ENCODE data around the gene FTCD.
"Not testable (repeated sequence)": the region's sequence is repeated elsewhere in the genome, so short reads cannot be mapped to it uniquely, and the experiment has no call there.

The FTCD gene

DNA sequence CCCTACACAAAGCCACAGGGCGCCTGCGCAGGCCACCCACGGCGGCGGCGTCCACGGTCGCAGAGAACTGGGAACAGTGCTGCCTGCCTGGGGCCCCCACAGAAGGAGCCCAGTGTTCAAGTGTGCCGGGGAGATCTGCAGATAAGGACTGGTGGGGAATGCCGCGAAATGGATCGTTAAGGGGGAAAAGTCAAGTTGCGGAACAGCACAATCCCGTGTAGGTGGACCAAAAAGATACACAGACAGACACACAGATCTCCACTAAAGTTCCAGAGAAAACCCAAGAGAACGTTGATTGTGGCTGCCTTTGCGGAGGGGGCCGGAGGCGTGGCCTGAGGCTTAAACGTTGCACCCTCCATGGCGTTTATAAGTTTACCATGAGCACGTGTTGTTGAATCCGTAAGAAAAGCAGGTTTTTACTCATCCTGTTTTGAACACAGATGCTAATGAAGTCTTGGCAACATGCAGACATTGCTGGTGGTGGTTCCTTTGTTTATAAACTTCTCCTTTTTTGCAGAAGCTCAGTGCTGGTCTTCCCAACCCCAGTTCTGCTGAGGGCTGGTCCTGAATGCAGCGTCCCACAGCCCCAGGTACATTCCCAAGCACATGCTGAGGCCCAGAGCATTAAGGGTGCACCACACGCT, 24.8 kb upstream of the FTCD start:
- TF ChIP-seq, protein P1, sequence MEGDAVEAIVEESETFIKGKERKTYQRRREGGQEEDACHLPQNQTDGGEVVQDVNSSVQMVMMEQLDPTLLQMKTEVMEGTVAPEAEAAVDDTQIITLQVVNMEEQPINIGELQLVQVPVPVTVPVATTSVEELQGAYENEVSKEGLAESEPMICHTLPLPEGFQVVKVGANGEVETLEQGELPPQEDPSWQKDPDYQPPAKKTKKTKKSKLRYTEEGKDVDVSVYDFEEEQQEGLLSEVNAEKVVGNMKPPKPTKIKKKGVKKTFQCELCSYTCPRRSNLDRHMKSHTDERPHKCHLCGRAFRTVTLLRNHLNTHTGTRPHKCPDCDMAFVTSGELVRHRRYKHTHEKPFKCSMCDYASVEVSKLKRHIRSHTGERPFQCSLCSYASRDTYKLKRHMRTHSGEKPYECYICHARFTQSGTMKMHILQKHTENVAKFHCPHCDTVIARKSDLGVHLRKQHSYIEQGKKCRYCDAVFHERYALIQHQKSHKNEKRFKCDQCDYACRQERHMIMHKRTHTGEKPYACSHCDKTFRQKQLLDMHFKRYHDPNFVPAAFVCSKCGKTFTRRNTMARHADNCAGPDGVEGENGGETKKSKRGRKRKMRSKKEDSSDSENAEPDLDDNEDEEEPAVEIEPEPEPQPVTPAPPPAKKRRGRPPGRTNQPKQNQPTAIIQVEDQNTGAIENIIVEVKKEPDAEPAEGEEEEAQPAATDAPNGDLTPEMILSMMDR (conservative IDR thresholded peaks at IDR 0.05): no peak
- no peak overlapping the region for H3K27ac ChIP-seq

DNA sequence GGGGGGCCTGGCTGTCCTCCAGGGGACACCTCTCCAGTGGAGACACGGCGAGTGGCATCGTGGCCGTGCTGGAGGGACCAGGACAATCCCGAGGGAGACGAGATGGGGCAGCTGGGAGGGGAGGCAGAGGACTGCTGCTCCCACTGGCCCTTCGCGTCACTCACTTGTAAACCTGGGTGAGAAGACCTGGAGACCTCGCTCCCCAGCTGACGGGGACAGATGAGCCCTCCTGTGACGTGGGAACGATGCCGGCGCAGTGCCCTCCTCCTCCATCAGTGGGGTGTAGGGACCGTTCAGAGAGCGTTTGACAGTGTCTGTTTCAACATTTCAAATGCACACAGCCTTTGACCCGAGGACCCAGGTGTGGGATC, 24.3 kb upstream of the FTCD start:
- H3K27ac ChIP-seq: no peak overlapping the region
- TF ChIP-seq, protein P1 (conservative IDR thresholded peaks at IDR 0.05): no peak

DNA sequence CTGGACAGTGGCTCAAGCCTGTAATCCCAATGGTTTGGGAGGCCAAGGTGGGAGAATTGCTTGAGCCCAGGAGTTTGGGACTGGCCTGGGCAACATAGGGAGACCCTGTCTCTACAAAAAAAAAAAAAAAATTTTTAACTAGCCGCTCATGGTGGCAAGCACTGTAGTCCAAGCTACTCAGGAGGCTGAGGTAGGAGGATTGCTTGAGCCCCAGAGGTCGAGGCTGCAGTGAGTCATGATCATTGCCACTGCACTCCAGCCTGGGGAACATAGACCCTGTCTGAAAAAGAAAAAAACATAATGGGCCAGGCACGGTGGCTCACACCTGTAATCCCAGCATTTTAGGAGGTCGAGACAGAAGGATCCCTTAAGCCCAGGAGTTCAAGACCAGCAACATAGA, 23.6 kb upstream of the FTCD start:
- H3K27ac ChIP-seq: no peak overlapping the region
- TF ChIP-seq, protein P1 (conservative IDR thresholded peaks at IDR 0.05): no peak

DNA sequence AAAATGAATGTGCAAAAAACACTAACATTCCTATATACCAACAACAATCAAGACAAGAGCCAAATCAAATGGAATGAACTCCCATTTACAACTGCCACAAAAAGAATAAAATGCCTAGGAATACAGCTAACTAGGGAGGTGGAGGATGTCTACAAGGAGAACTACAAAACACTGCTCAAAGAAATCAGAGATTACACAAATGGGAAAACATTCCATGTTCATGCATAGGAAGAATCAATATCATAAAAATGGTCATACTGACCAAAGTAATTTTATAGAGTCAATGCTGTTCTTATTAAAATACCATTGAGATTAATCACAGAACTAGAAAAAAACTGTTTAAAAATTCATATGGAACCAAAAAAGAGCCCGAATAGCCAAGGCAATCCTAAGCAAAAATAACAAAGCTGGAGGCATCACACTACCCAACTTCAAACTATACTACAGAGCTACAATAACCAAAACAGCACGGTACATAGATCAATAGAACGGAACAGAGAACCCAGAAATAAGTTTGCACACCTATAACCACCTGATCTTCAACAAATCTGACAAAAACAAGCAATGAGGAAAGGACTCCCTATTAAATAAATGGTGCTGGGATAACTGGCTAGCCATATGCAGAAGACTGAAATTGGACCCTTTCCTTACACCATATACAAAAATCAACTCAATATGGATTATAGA, 21.2 kb upstream of the FTCD start:
- not testable (repeated sequence) for H3K27ac ChIP-seq

DNA sequence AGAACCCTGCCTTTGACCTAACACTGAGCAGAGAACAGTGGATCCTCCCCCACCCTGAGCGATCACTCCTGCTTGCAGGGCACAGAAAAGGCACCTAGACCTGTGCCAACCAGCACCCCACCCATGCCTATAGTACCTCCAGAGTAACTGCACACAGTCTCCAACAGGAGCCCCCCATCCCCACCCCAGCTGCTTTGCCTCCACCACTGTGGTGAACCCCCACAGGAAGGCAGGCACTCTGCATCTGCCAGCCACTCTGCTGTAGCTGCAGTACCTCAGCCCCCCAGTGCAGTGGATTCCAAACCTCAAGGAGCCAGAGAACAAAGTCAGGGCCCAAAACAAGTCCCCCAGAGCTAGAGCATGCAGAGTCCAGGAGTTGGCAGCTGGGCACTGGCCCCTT, 18.2 kb upstream of the FTCD start:
- TF ChIP-seq, protein P1 (conservative IDR thresholded peaks at IDR 0.05): no peak
- H3K27ac ChIP-seq: no peak overlapping the region

DNA sequence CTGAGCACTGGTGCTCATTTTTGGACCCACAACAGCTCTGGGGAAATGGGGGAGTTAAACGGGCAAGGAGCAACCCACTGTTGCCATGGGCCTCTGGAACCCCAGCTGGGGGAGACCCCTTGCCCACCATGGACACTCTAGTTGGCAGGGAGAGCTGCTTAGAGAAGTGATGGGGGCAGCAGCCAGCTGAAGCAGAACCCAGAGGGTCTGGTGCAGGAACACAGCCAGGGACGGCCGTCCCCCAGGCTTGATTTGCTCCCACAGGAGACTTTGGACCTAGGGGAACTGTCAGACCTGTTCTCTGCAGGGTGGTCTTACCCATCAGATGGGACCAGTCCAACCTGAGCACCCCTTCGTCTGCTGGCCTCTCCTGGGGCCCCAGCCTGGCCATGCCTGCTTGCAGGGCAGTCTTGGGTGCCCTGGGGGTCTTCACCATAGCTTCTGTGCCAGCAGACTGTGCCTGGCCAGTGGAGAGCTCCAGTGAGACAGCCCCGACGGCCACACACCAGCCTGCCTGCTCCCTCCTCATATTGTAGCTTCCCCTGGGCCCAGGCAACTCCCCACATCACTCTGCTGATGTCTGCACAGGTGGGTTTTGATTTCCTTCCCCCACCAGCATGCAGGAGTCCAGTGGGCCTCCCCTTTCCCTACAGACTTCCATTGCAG, 17.6 kb upstream of the FTCD start:
- H3K27ac ChIP-seq: no peak overlapping the region
- TF ChIP-seq, protein P1 (conservative IDR thresholded peaks at IDR 0.05): no peak

DNA sequence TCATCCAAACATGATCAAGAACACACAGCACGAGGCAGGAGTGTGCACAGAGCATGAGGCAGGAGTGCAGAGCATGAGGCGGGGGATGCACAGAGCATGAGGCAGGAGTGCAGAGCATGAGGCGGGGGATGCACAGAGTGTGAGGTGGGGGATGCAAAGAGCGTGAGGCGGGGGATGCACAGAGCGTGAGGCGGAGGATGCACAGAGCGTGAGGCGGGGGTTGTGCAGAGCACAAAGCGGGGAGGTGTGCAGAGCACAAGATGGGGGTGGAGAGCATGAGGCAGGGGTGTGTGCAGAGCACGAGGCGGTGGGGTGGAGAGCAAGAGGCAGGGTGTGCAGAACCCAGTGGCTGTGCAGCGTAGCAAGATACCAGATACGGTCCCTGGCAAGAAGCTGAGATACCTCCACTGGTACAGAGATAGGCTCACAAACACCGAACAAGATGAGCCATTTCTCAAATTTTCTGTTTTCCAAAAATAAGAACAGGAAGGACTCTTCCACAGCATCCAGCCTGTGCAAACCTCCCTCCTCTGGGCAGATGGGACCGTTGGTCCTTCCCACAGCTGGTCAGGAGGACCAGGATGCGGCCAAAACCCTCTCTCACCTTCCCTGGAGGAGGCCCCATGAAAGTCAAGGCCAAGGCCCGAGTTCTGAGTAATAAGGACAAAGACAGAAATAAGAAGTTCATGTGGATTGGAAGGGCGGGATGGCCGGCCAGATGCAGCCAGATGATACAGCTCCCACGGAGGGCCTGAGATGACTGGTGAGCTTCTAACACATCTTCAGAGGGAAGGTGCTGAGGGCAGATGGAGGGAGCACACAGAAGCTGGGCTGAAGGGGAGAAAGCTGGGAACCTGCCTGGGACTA, 16.9 kb upstream of the FTCD start:
- TF ChIP-seq, protein P1 (conservative IDR thresholded peaks at IDR 0.05): no peak
- no peak overlapping the region for H3K27ac ChIP-seq
